HEK293 (cell line): Measurements from ENCODE around the gene LRP1B.

ENCODE experiments used
- CTCF ChIA-PET: fragments of 350-600 bp; formaldehyde crosslinking; extraction: SDS; loops from one replicate; lab custom pipeline; 2021; ENCODE audit warnings: antibody characterized with exemption; lab: Yijun Ruan, JAX
- POLR2A ChIA-PET: fragments of 300-600 bp; formaldehyde crosslinking; extraction: SDS; loops from one replicate; lab custom pipeline; 2020; ENCODE audit warnings: antibody characterized with exemption, inconsistent platforms; lab: Yijun Ruan, JAX
- H3K27ac ChIP-seq: fragments of 200-500 bp; sonication (Bioruptor generic); 2 replicates; pipeline ENCODE4 v1.5.1; 2014; ENCODE audit warnings: low read depth, low read length, control low read depth, inconsistent platforms; ENCODE audit errors: extremely low read depth
- H3K36me3 ChIP-seq, 2 experiments: fragments of 200-500 bp in 1 of 2; sonication (Bioruptor generic) in 1 of 2; 1 replicate in 1 of 2; 2 replicates in 1 of 2; pipeline ENCODE4 v1.5.1; 2014 to 2017; ENCODE audit warnings: inconsistent platforms in 2 of 2, low read length in 2 of 2; ENCODE audit not compliant: control insufficient read depth in 2 of 2, insufficient read depth in 1 of 2
- H3K4me1 ChIP-seq: fragments of 200-500 bp; sonication (Bioruptor generic); 2 replicates; pipeline ENCODE4 v1.5.1; 2014; ENCODE audit warnings: mild to moderate bottlenecking, low read length, inconsistent platforms; ENCODE audit not compliant: control insufficient read depth, insufficient read depth
- H3K4me3 ChIP-seq: 2 replicates; pipeline ENCODE4 v1.5.1; 2011; ENCODE audit warnings: low read depth, mild to moderate bottlenecking, control low read depth, low read length, moderate library complexity
- H3K9me3 ChIP-seq: fragments of 200-500 bp; sonication (Bioruptor generic); 2 replicates; pipeline ENCODE4 v1.5.1; 2014; ENCODE audit warnings: low read depth, low read length, inconsistent platforms; ENCODE audit not compliant: control insufficient read depth, insufficient read depth
- IKZF3 ChIP-seq: fragments of 450-650 bp; IDR thresholded peaks from 2 replicates; pipeline ENCODE4 v1.5.0; 2018; ENCODE audit warnings: missing biosample characterization, mild to moderate bottlenecking, missing genetic modification characterization, moderate library complexity
- KLF9 ChIP-seq: fragments of 450-650 bp; formaldehyde crosslinking; IDR thresholded peaks from 2 replicates; pipeline ENCODE4 v1.5.1; 2016; ENCODE audit warnings: missing biosample characterization, missing genetic modification characterization, low read depth
- MZF1 ChIP-seq: fragments of 450-650 bp; formaldehyde crosslinking; IDR thresholded peaks from 2 replicates; pipeline ENCODE4 v1.5.1; 2017; ENCODE audit warnings: missing biosample characterization, missing genetic modification characterization, borderline replicate concordance
- PATZ1 ChIP-seq: fragments of 450-650 bp; formaldehyde crosslinking; IDR thresholded peaks from 2 replicates; pipeline ENCODE4 v1.5.1; 2016; ENCODE audit warnings: missing biosample characterization, missing genetic modification characterization
- PRDM10 ChIP-seq: fragments of 450-650 bp; formaldehyde crosslinking; IDR thresholded peaks from 2 replicates; pipeline ENCODE4 v1.5.1; 2016; ENCODE audit warnings: missing biosample characterization, missing genetic modification characterization
- PRDM6 ChIP-seq: fragments of 450-650 bp; formaldehyde crosslinking; IDR thresholded peaks from 2 replicates; pipeline ENCODE4 v1.5.1; 2017; ENCODE audit warnings: missing biosample characterization, missing genetic modification characterization
- SP7 ChIP-seq: fragments of 450-650 bp; formaldehyde crosslinking; IDR thresholded peaks from 2 replicates; pipeline ENCODE4 v1.5.1; 2016; ENCODE audit warnings: missing biosample characterization, missing genetic modification characterization
- ZBTB11 ChIP-seq: fragments of 450-650 bp; formaldehyde crosslinking; conservative IDR thresholded peaks from 2 replicates; pipeline ENCODE4 v1.5.1; 2016; ENCODE audit warnings: low read depth, missing biosample characterization, missing genetic modification characterization
- ZEB2 ChIP-seq: fragments of 450-650 bp; formaldehyde crosslinking; IDR thresholded peaks from 2 replicates; pipeline ENCODE4 v1.5.1; 2016; ENCODE audit warnings: missing biosample characterization, missing genetic modification characterization
- ZFP69B ChIP-seq: fragments of 450-650 bp; formaldehyde crosslinking; IDR thresholded peaks from 2 replicates; pipeline ENCODE4 v1.5.1; 2016; ENCODE audit warnings: missing biosample characterization, missing genetic modification characterization
- ZNF184 ChIP-seq: fragments of 450-650 bp; IDR thresholded peaks from 2 replicates; pipeline ENCODE4 v1.5.1; 2018; ENCODE audit warnings: missing biosample characterization, mild to moderate bottlenecking, missing genetic modification characterization
- ZNF324 ChIP-seq: fragments of 450-650 bp; formaldehyde crosslinking; IDR thresholded peaks from 2 replicates; pipeline ENCODE4 v1.5.1; 2016; ENCODE audit warnings: missing biosample characterization, missing genetic modification characterization
- ZNF366 ChIP-seq: fragments of 450-650 bp; formaldehyde crosslinking; conservative IDR thresholded peaks from 2 replicates; pipeline ENCODE4 v1.5.1; 2016; ENCODE audit warnings: missing biosample characterization, missing genetic modification characterization
- ZNF48 ChIP-seq: fragments of 450-650 bp; formaldehyde crosslinking; IDR thresholded peaks from 2 replicates; pipeline ENCODE4 v1.5.1; 2016; ENCODE audit warnings: missing biosample characterization, missing genetic modification characterization
- ZNF558 ChIP-seq: fragments of 450-650 bp; formaldehyde crosslinking; IDR thresholded peaks from 2 replicates; pipeline ENCODE4 v1.5.1; 2016; ENCODE audit warnings: missing biosample characterization, missing genetic modification characterization
- ZNF561 ChIP-seq: fragments of 450-650 bp; IDR thresholded peaks from 2 replicates; pipeline ENCODE4 v1.5.1; 2018; ENCODE audit warnings: missing biosample characterization, missing genetic modification characterization, borderline replicate concordance
- ZNF580 ChIP-seq: fragments of 450-650 bp; formaldehyde crosslinking; IDR thresholded peaks from 2 replicates; pipeline ENCODE4 v1.5.1; 2016; ENCODE audit warnings: missing biosample characterization, missing genetic modification characterization
- ZNF843 ChIP-seq: fragments of 450-650 bp; formaldehyde crosslinking; IDR thresholded peaks from 2 replicates; pipeline ENCODE4 v1.5.1; 2016; ENCODE audit warnings: missing biosample characterization, missing genetic modification characterization

LRP1B gene

GRCh38 chr2:142075826-142076225, 55.0 kb downstream of the LRP1B start (continued):
- TF ChIP-seq ZNF561 (peak; percentile 42; the same call in 1 of the 2 replicates), ZNF558 (no peak), PATZ1 (no peak), ZNF324 (tag by site-specific recombination) (no peak), ZEB2 (no peak), ZBTB11 (tag by site-specific recombination) (no peak), IKZF3 (tag by site-specific recombination) (peak; percentile 64)

GRCh38 chr2:142069251-142069888, 61.4 kb downstream of the LRP1B start:
- TF ChIP-seq ZFP69B (no peak), PRDM10 (tag by site-specific recombination) (peak; percentile 57), PRDM6 (tag by site-specific recombination) (peak; percentile 70)
- TF ChIP-seq, all 188 proteins: peak for 2
- CTCF ChIA-PET: no interaction called here
- POLR2A ChIA-PET: no interaction called here
- Histone ChIP-seq H3K9me3 (no peaks in the 10 kb centered on the region), H3K4me1 (peaks cover 15% of the 10 kb centered on the region), H3K27ac (no peak overlapping the region), H3K36me3 (no peaks in the 10 kb centered on the region), H3K4me3 (no peak overlapping the region)

- no peak overlapping the region for H3K4me3 ChIP-seq
- no peaks in the 10 kb centered on the region for H3K9me3 ChIP-seq
- H3K4me1 ChIP-seq: peaks cover 15% of the 10 kb centered on the region
- POLR2A ChIA-PET: no interaction called here
- CTCF ChIA-PET: no interaction called here
- no peaks in the 10 kb centered on the region for H3K36me3 ChIP-seq
- no peak overlapping the region for H3K27ac ChIP-seq
- TF ChIP-seq PRDM6 (tag by site-specific recombination) (peak; percentile 66; the same call in 1 of the 2 replicates), KLF9 (no peak), ZNF843 (tag by site-specific recombination) (0 out of 2 replicates have a peak, but pooled peaks have one; percentile 21), SP7 (tag by site-specific recombination) (0 out of 2 replicates have a peak, but pooled peaks have one; percentile 21), ZNF580 (tag by site-specific recombination) (no peak), MZF1 (peak; percentile 34; the same call in 1 of the 2 replicates), ZNF48 (tag by site-specific recombination) (no peak), ZNF366 (peak; percentile 33; the same call in 1 of the 2 replicates), ZNF184 (tag by site-specific recombination) (peak; percentile 96)
Observed at GRCh38 chr2:142065700-142066099, 65.1 kb downstream of the LRP1B start.
